NCI-H82 (cell line): Measurements from ENCODE around the gene HNRNPU.

Experiments
- DNase-seq: peaks from one replicate; lab custom pipeline; 2025; lab: John Stamatoyannopoulos, UW

HNRNPU gene

GRCh38 chr1:244862699-244863490 lies 1.4 kb downstream of the HNRNPU start:
- peak; percentile 99 for DNase-seq

GRCh38 chr1:244862354-244862698 lies 2.0 kb downstream of the HNRNPU start:
- peak; percentile 67 for DNase-seq

GRCh38 chr1:244861683-244862082 lies 2.7 kb downstream of the HNRNPU start:
- DNase-seq, result no peak

GRCh38 chr1:244860914-244861610 lies 3.3 kb downstream of the HNRNPU start:
- peak; percentile 84 for DNase-seq

- no peak for DNase-seq
Measured at GRCh38 chr1:244860078-244860477, 4.3 kb downstream of the HNRNPU start.

- no peak for DNase-seq
Measured at GRCh38 chr1:244858357-244858756, 6.0 kb downstream of the HNRNPU start.

GRCh38 chr1:244857761-244858160 lies 6.6 kb downstream of the HNRNPU start:
- no peak for DNase-seq

- DNase-seq, result no peak
Measured at GRCh38 chr1:244854865-244855578, 9.3 kb downstream of the HNRNPU start.

- DNase-seq, result no peak
Measured at GRCh38 chr1:244854166-244854565, 10.2 kb downstream of the HNRNPU start.

GRCh38 chr1:244852694-244853093 lies 11.6 kb downstream of the HNRNPU start:
- no peak for DNase-seq

GRCh38 chr1:244851546-244852231 lies 12.7 kb downstream of the HNRNPU start:
- no peak for DNase-seq

GRCh38 chr1:244850896-244851295 lies 13.4 kb downstream of the HNRNPU start:
- no peak for DNase-seq

GRCh38 chr1:244850099-244850852 lies 14.1 kb downstream of the HNRNPU start:
- no peak for DNase-seq

- DNase-seq, result no peak
Measured at GRCh38 chr1:244849189-244849866, 15.0 kb downstream of the HNRNPU start.

GRCh38 chr1:244846653-244847052 lies 17.7 kb downstream of the HNRNPU start:
- DNase-seq, result no peak

- no peak for DNase-seq
Measured at GRCh38 chr1:244844155-244845121, 19.9 kb downstream of the HNRNPU start.

GRCh38 chr1:244843148-244843978 lies 21.0 kb downstream of the HNRNPU start:
- no peak for DNase-seq

GRCh38 chr1:244841273-244841927 lies 22.9 kb downstream of the HNRNPU start:
- DNase-seq, result no peak
